Activated CD8-positive, alpha-beta memory T cell treated with anti-CD3 and anti-CD28 coated beads, Interleukin-2, amount 10 ng/mL, durations not matched to agents 7 days and 5 days (primary cell): ENCODE measurements around the gene KRTAP10-2. TPM values are rescaled to one million over a fixed set of nuclear protein-coding genes. Genes with fewer than 3 reads are reported as not detected.
A peak's percentile ranks its signal among the peaks of the same experiment; 100 is the strongest.
"Not testable (repeated sequence)": the region's sequence is repeated elsewhere in the genome, so short reads cannot be mapped to it uniquely, and the experiment has no call there.

Experiments used
- ATAC-seq: fragments of 150-1000 bp; cut with Tn5 transposase; one replicate; pipeline ENCODE4 v1.10.0; 2021; ENCODE audit warnings: moderate library complexity
- CTCF ChIA-PET: fragments of 350-600 bp; sonication (Branson Sonifier 250); formaldehyde crosslinking; loops from one replicate; lab custom pipeline; 2021; ENCODE audit warnings: antibody characterized with exemption; lab: Charles Lee
- DNase-seq: peaks from one replicate; pipeline ENCODE4 v3.0.0-alpha.2; 2020
- H3K27ac Mint-ChIP-seq: one replicate; pipeline ENCODE4 v1.8.0; 2021; ENCODE audit warnings: mild to moderate bottlenecking, mixed read lengths
- H3K27me3 Mint-ChIP-seq: one replicate; pipeline ENCODE4 v1.8.0; 2021; ENCODE audit warnings: mixed read lengths
- H3K36me3 Mint-ChIP-seq: one replicate; pipeline ENCODE4 v1.8.0; 2021; ENCODE audit warnings: mild to moderate bottlenecking, mixed read lengths
- H3K4me1 Mint-ChIP-seq: one replicate; pipeline ENCODE4 v1.8.0; 2021; ENCODE audit warnings: mixed read lengths
- H3K4me3 Mint-ChIP-seq: one replicate; pipeline ENCODE4 v1.8.0; 2021; ENCODE audit warnings: mild to moderate bottlenecking, moderate library complexity, mixed read lengths
- H3K9me3 Mint-ChIP-seq: one replicate; pipeline ENCODE4 v1.8.0; 2022; ENCODE audit warnings: low read depth, mixed read lengths
- total RNA-seq, 2 experiments: library from RNA; stranded (reverse); gene quantifications; one replicate each; pipeline ENCODE4 v1.2.3, GENCODE V29; 2021

KRTAP10-2 gene
- not detected for total RNA-seq

- Mint-ChIP-seq H3K9me3 (peaks cover 12% of the 10 kb centered on the region), H3K36me3 (peaks cover 16% of the 10 kb centered on the region), H3K4me1 (peaks cover 14% of the 10 kb centered on the region), H3K27ac (no peak within 1 kb of the TSS), H3K27me3 (no peaks in the 10 kb centered on the region), H3K4me3 (no peak within 1 kb of the TSS)
- ATAC-seq (no peak), DNase-seq (peak; percentile 29)
- CTCF ChIA-PET: no interaction called here
Measured at GRCh38 chr21:44551340-44551961, at the start of gene KRTAP10-2. KRTAP10-2 (minus strand) TSS chr21:44551505; CDS start chr21:44551458, 47 bp downstream.

GRCh38 chr21:44601091-44601490, 49.8 kb upstream of the KRTAP10-2 start:
- H3K4me1 Mint-ChIP-seq, CTCF ChIA-PET, ATAC-seq, H3K4me3 Mint-ChIP-seq, H3K9me3 Mint-ChIP-seq, H3K36me3 Mint-ChIP-seq, DNase-seq, H3K27ac Mint-ChIP-seq: not testable (repeated sequence)
- H3K27me3 Mint-ChIP-seq: peaks cover 24% of the 10 kb centered on the region

- H3K4me3 Mint-ChIP-seq, H3K4me1 Mint-ChIP-seq, H3K27ac Mint-ChIP-seq, CTCF ChIA-PET, H3K36me3 Mint-ChIP-seq, ATAC-seq, DNase-seq, H3K9me3 Mint-ChIP-seq: not testable (repeated sequence)
- peaks cover 19% of the 10 kb centered on the region for H3K27me3 Mint-ChIP-seq
Measured at GRCh38 chr21:44600118-44600978, 49.0 kb upstream of the KRTAP10-2 start, which contains the start of gene KRTAP10-7. KRTAP10-7 (plus strand) TSS chr21:44600597; CDS start chr21:44600622, 25 bp downstream.

- H3K36me3 Mint-ChIP-seq: no peaks in the 10 kb centered on the region
- no peak for DNase-seq
- CTCF ChIA-PET: no interaction called here
- no peak overlapping the region for H3K4me3 Mint-ChIP-seq
- H3K27me3 Mint-ChIP-seq: peaks cover 10% of the 10 kb centered on the region
- no peak for ATAC-seq
- H3K27ac Mint-ChIP-seq: no peak overlapping the region
- no peaks in the 10 kb centered on the region for H3K9me3 Mint-ChIP-seq
- no peaks in the 10 kb centered on the region for H3K4me1 Mint-ChIP-seq
Measured at GRCh38 chr21:44599264-44600029, 48.1 kb upstream of the KRTAP10-2 start.

GRCh38 chr21:44598061-44598460, 46.8 kb upstream of the KRTAP10-2 start:
- CTCF ChIA-PET: no interaction called here
- H3K9me3 Mint-ChIP-seq: no peaks in the 10 kb centered on the region
- H3K4me3 Mint-ChIP-seq: no peak overlapping the region
- no peaks in the 10 kb centered on the region for H3K4me1 Mint-ChIP-seq
- no peak for DNase-seq
- H3K36me3 Mint-ChIP-seq: no peaks in the 10 kb centered on the region
- ATAC-seq: no peak
- peaks cover 2% of the 10 kb centered on the region for H3K27me3 Mint-ChIP-seq
- no peak overlapping the region for H3K27ac Mint-ChIP-seq

GRCh38 chr21:44596068-44596725, 44.9 kb upstream of the KRTAP10-2 start:
- Mint-ChIP-seq H3K36me3 (no peaks in the 10 kb centered on the region), H3K27me3 (peaks cover 2% of the 10 kb centered on the region), H3K4me1 (no peaks in the 10 kb centered on the region), H3K27ac (no peak overlapping the region), H3K4me3 (no peak overlapping the region), H3K9me3 (no peaks in the 10 kb centered on the region)
- DNase-seq: peak; percentile 33
- no peak for ATAC-seq
- CTCF ChIA-PET: interaction anchor here (0.6 to 0.8 kb wide), 2 partner anchors 86 to 202 kb away, joined by 3 read pairs; partner anchors contain the start of gene KRTAP12-1

- H3K27ac Mint-ChIP-seq: no peak overlapping the region
- CTCF ChIA-PET: interaction anchor here (0.6 kb wide), 1 partner anchor 202 kb away, joined by 3 read pairs; no protein-coding TSS in a partner anchor
- no peak for ATAC-seq
- H3K36me3 Mint-ChIP-seq: no peaks in the 10 kb centered on the region
- no peaks in the 10 kb centered on the region for H3K4me1 Mint-ChIP-seq
- H3K4me3 Mint-ChIP-seq: no peak overlapping the region
- DNase-seq: peak; percentile 29
- H3K27me3 Mint-ChIP-seq: peaks cover 2% of the 10 kb centered on the region
- H3K9me3 Mint-ChIP-seq: no peaks in the 10 kb centered on the region
Measured at GRCh38 chr21:44595524-44595923, 44.2 kb upstream of the KRTAP10-2 start.

- Mint-ChIP-seq H3K9me3 (no peaks in the 10 kb centered on the region), H3K27ac (no peak overlapping the region), H3K36me3 (no peaks in the 10 kb centered on the region), H3K4me1 (no peaks in the 10 kb centered on the region), H3K4me3 (no peak overlapping the region), H3K27me3 (peaks cover 2% of the 10 kb centered on the region)
- DNase-seq: peak; percentile 9
- no peak for ATAC-seq
- CTCF ChIA-PET: no interaction called here
Measured at GRCh38 chr21:44594406-44594916, 43.2 kb upstream of the KRTAP10-2 start.

- Mint-ChIP-seq H3K4me3 (no peak overlapping the region), H3K4me1 (no peaks in the 10 kb centered on the region), H3K27me3 (peaks cover 2% of the 10 kb centered on the region), H3K36me3 (no peaks in the 10 kb centered on the region), H3K9me3 (no peaks in the 10 kb centered on the region), H3K27ac (no peak overlapping the region)
- CTCF ChIA-PET: no interaction called here
- peak; percentile 34 for DNase-seq
- no peak for ATAC-seq
Measured at GRCh38 chr21:44593598-44594405, 42.5 kb upstream of the KRTAP10-2 start.

- Mint-ChIP-seq H3K36me3 (no peaks in the 10 kb centered on the region), H3K27ac (no peak within 1 kb of the TSS)
Measured at GRCh38 chr21:44592446-44593311, 41.4 kb upstream of the KRTAP10-2 start, which contains the start of gene KRTAP10-6. KRTAP10-6 (minus strand) TSS chr21:44592505; CDS start chr21:44592484, 21 bp downstream.

GRCh38 chr21:44591801-44592130, 40.5 kb upstream of the KRTAP10-2 start:
- H3K4me1 Mint-ChIP-seq, H3K27ac Mint-ChIP-seq, H3K9me3 Mint-ChIP-seq, ATAC-seq, CTCF ChIA-PET, H3K36me3 Mint-ChIP-seq, H3K4me3 Mint-ChIP-seq: not testable (repeated sequence)
- H3K27me3 Mint-ChIP-seq: peaks cover 12% of the 10 kb centered on the region
- peak; percentile 29 for DNase-seq

More at GRCh38 chr21:44592446-44593311, 41.4 kb upstream of the KRTAP10-2 start, which contains the start of gene KRTAP10-6:
- DNase-seq (peak; percentile 37), ATAC-seq (no peak)
- Mint-ChIP-seq H3K4me3 (no peak within 1 kb of the TSS), H3K9me3 (no peaks in the 10 kb centered on the region), H3K4me1 (no peaks in the 10 kb centered on the region), H3K27me3 (peaks cover 9% of the 10 kb centered on the region)
- CTCF ChIA-PET: no interaction called here
